GM12872 (cell line): ENCODE measurements around the gene CUL5.

ENCODE experiments used
- CTCF ChIP-seq: IDR thresholded peaks from 3 replicates; pipeline ENCODE4 v1.5.1; 2011; ENCODE audit warnings: low read depth, mild to moderate bottlenecking, low read length, moderate library complexity; ENCODE audit not compliant: insufficient read depth

The CUL5 gene

GRCh38 chr11:108062336-108062735 is 53.6 kb downstream of the CUL5 start:
- TF ChIP-seq CTCF: no peak

GRCh38 chr11:108063410-108063809 is 54.7 kb downstream of the CUL5 start:
- no peak for TF ChIP-seq CTCF

GRCh38 chr11:108069947-108070346 is 61.2 kb downstream of the CUL5 start:
- no peak for TF ChIP-seq CTCF

- no peak for TF ChIP-seq CTCF
Observed at GRCh38 chr11:108084811-108085210, 76.1 kb downstream of the CUL5 start.

GRCh38 chr11:108085672-108086071 is 77.0 kb downstream of the CUL5 start:
- no peak for TF ChIP-seq CTCF

- no peak for TF ChIP-seq CTCF
Observed at GRCh38 chr11:108092134-108092533, 83.4 kb downstream of the CUL5 start.

GRCh38 chr11:108093128-108093904 is 84.6 kb downstream of the CUL5 start:
- no peak for TF ChIP-seq CTCF
